Activated T-cell treated with anti-CD3 and anti-CD28 coated beads, Interleukin-2, amount 50 U/mL, for 72 hours (primary cell): Measurements from ENCODE around the gene RER1. TPM values are rescaled to one million over a fixed set of nuclear protein-coding genes. Genes with fewer than 3 reads are reported as not detected.
"Not testable (repeated sequence)": the region's sequence is repeated elsewhere in the genome, so short reads cannot be mapped to it uniquely, and the experiment has no call there.

Experiments
- ATAC-seq, 2 donors: fragments of 150-1000 bp; cut with Tn5 transposase; replicated peaks in 1 of 2; 2 replicates each; pipeline ENCODE4 v1.10.0; 2021; ENCODE audit warnings: moderate library complexity in 2 of 2, mild to moderate bottlenecking in 1 of 2
- DNase-seq, 2 donors: peaks; one replicate each; pipeline ENCODE4 v3.0.0; 2021 to 2022; ENCODE audit warnings: mixed read lengths in 1 of 2
- H3K27ac Mint-ChIP-seq: one replicate; pipeline ENCODE4 v1.8.0; 2022; ENCODE audit warnings: mild to moderate bottlenecking, moderate library complexity, mixed read lengths
- H3K27me3 Mint-ChIP-seq: one replicate; pipeline ENCODE4 v1.8.0; 2022; ENCODE audit warnings: low read depth, mixed read lengths
- H3K36me3 Mint-ChIP-seq, 2 donors: one replicate each; pipeline ENCODE4 v1.8.0; 2022; ENCODE audit warnings: mixed read lengths in 2 of 2, mild to moderate bottlenecking in 1 of 2; ENCODE audit not compliant: insufficient read depth in 2 of 2
- H3K4me1 Mint-ChIP-seq: one replicate; pipeline ENCODE4 v1.8.0; 2022; ENCODE audit warnings: low read depth, mixed read lengths
- H3K4me3 Mint-ChIP-seq, 2 donors: one replicate each; pipeline ENCODE4 v1.8.0; 2022; ENCODE audit warnings: mild to moderate bottlenecking in 2 of 2, mixed read lengths in 2 of 2, moderate library complexity in 2 of 2
- H3K9me3 Mint-ChIP-seq, 2 donors: one replicate each; pipeline ENCODE4 v1.8.0; 2022; ENCODE audit warnings: mixed read lengths in 2 of 2
- total RNA-seq, 2 donors: library from RNA; stranded (reverse); gene quantifications; one replicate each; pipeline ENCODE4 v1.2.3, GENCODE V29; 2022

The RER1 gene
- total RNA-seq, 2 donors from 2014 or later = 160 to 166 TPM

- Mint-ChIP-seq H3K4me3 (no peak overlapping the region), H3K36me3 (peaks cover 0 to 1% of the 10 kb centered on the region in 2 donors), H3K4me1 (no peaks in the 10 kb centered on the region), H3K27me3 (no peaks in the 10 kb centered on the region), H3K9me3 (no peaks in the 10 kb centered on the region), H3K27ac (no peak overlapping the region)
- no peak for ATAC-seq
- no peak for DNase-seq
These were observed 39.5 kb downstream of the RER1 start for GRCh38 chr1:2431103-2431502.

DNA sequence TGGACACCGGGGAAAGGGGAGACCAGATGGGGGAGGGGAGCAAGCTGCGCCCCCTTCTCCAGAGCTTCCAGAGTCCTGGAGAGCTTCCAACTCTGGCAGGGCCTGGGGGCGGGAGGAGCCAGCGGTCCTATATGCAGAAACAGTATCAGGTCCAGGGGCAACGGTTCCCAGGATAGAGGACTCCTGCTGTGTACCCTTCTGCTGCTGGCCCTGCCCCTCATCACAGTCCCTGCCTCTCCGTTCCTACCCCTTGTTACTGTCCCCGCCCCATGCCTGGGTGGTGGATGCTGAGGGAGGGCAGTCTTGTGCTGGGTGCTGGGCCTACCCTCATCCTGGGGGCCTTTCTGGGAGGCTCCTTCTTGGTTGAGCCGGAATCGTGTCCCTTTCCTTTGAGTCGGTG is 39.9 kb downstream of the RER1 start:
- no peak overlapping the region for H3K27ac Mint-ChIP-seq
- no peaks in the 10 kb centered on the region for H3K9me3 Mint-ChIP-seq
- ATAC-seq = no peak
- no peaks in the 10 kb centered on the region for H3K4me1 Mint-ChIP-seq
- DNase-seq = no peak
- H3K27me3 Mint-ChIP-seq = no peaks in the 10 kb centered on the region
- no peak overlapping the region for H3K4me3 Mint-ChIP-seq
- peaks cover 0 to 1% of the 10 kb centered on the region in 2 donors for H3K36me3 Mint-ChIP-seq

- Mint-ChIP-seq H3K27me3 (no peaks in the 10 kb centered on the region), H3K4me1 (no peaks in the 10 kb centered on the region), H3K9me3 (no peaks in the 10 kb centered on the region), H3K27ac (no peak overlapping the region), H3K36me3 (peaks cover 0 to 1% of the 10 kb centered on the region in 2 donors), H3K4me3 (no peak overlapping the region)
- ATAC-seq (no peak), DNase-seq (no peak)
These were observed 40.8 kb downstream of the RER1 start for GRCh38 chr1:2432441-2432844.

DNA sequence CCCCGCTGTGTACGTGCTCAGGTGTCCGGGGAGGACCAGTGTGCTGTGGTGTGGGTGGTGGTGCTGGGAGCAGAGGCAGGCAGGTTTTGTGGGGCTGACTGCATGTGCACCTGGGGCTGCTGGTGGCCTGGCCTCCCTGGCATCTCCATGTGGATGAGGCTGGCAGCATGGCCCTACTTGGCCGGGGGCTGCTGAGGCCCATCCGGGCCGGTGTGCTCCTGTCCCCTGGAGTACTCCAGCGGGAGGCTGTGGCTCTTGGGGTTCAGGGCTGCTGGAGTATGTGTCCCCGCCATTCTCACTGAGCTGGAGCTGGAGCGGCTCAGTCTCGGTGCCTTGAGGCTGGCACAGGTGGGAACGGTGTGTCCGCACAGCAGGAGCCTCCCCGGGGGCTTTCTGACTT is 41.6 kb downstream of the RER1 start:
- H3K36me3 Mint-ChIP-seq = peaks cover 0 to 1% of the 10 kb centered on the region in 2 donors
- no peaks in the 10 kb centered on the region for H3K4me1 Mint-ChIP-seq
- DNase-seq (no peak), ATAC-seq (no peak)
- H3K27ac Mint-ChIP-seq = no peak overlapping the region
- H3K4me3 Mint-ChIP-seq = no peak overlapping the region
- no peaks in the 10 kb centered on the region for H3K27me3 Mint-ChIP-seq
- no peaks in the 10 kb centered on the region for H3K9me3 Mint-ChIP-seq

GRCh38 chr1:2433936-2434655 is 42.5 kb downstream of the RER1 start:
- H3K4me3 Mint-ChIP-seq = no peak overlapping the region
- H3K9me3 Mint-ChIP-seq = no peaks in the 10 kb centered on the region
- no peak overlapping the region for H3K27ac Mint-ChIP-seq
- DNase-seq = no peak
- no peaks in the 10 kb centered on the region for H3K4me1 Mint-ChIP-seq
- ATAC-seq = no peak
- H3K36me3 Mint-ChIP-seq = peaks cover 0 to 1% of the 10 kb centered on the region in 2 donors
- H3K27me3 Mint-ChIP-seq = no peaks in the 10 kb centered on the region

DNA sequence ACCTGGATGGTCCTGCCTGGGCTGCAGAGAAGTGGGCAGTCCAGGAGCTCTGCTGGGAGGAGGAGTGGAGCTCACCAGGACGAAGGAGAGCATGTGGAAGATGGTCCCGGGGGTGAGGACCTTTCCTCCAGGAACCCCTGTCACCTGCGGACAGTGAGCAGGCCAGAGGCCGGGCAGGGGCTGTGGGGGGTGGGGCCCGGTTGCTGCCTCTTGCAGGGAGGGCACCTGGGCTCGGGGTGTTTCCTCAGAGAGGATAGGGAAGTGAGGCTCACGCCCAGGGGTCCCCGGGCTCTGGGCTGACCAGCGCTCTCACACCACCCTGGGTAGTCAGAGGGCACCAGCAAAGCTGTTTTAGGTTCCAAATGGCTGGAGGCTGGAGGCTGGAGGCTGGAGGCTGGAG is 43.5 kb downstream of the RER1 start:
- Mint-ChIP-seq H3K36me3 (peaks cover 0 to 1% of the 10 kb centered on the region in 2 donors), H3K27ac (no peak overlapping the region), H3K27me3 (no peaks in the 10 kb centered on the region), H3K4me3 (no peak overlapping the region), H3K9me3 (no peaks in the 10 kb centered on the region), H3K4me1 (no peaks in the 10 kb centered on the region)
- ATAC-seq = no peak
- DNase-seq = no peak

GRCh38 chr1:2435746-2436355 is 44.2 kb downstream of the RER1 start:
- no peaks in the 10 kb centered on the region for H3K9me3 Mint-ChIP-seq
- no peak overlapping the region for H3K4me3 Mint-ChIP-seq
- DNase-seq (no peak), ATAC-seq (no peak)
- H3K27ac Mint-ChIP-seq = no peak overlapping the region
- no peaks in the 10 kb centered on the region for H3K27me3 Mint-ChIP-seq
- no peaks in the 10 kb centered on the region for H3K4me1 Mint-ChIP-seq
- H3K36me3 Mint-ChIP-seq = peaks cover 0 to under 1% of the 10 kb centered on the region in 2 donors

DNA sequence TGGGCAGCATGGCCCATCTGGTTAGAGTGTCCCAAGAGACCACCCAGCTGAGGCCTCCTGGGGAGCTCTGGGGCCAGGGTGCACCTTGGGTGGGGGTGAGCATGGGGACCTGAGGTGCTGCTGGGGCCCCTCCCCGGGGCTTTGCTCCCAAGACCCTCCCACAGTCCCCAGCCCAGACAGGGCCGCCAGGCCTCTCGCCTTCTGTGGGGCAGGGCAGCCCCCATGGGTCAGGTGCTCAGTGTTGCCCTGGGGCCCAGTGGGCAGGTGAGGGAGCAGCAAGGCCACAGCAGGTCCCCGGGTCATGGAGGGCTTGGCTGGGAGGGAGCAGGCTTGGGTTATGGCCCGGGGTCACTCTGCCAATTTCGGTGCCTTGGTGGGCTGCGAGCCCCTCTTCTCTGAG is 45.2 kb downstream of the RER1 start:
- DNase-seq = no peak
- Mint-ChIP-seq H3K27me3 (no peaks in the 10 kb centered on the region), H3K4me1 (no peaks in the 10 kb centered on the region), H3K9me3 (no peaks in the 10 kb centered on the region), H3K36me3 (no peaks in the 10 kb centered on the region), H3K27ac (no peak overlapping the region), H3K4me3 (no peak overlapping the region)
- ATAC-seq = no peak

DNA sequence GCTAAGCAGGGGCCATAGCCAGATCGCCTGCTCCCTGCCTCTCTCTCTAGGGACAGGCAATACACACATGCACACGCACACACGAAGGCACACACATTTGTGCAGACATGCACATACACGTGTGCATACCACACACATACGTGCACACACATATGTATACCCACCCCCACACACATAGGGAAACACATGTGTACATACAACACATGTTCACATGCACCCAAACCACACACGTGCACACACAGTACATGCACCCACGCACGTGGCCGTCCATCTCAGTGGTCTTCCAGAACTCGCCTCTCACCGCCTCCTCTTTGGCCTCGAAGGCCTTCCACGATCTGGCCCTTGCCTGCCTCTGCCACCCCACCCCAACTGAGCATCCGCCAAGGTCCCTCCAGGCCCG is 46.0 kb downstream of the RER1 start:
- Mint-ChIP-seq H3K27ac (no peak overlapping the region), H3K36me3 (no peaks in the 10 kb centered on the region), H3K4me3 (no peak overlapping the region), H3K4me1 (no peaks in the 10 kb centered on the region), H3K27me3 (peaks cover 2% of the 10 kb centered on the region), H3K9me3 (no peaks in the 10 kb centered on the region)
- DNase-seq = no peak
- ATAC-seq = no peak

DNA sequence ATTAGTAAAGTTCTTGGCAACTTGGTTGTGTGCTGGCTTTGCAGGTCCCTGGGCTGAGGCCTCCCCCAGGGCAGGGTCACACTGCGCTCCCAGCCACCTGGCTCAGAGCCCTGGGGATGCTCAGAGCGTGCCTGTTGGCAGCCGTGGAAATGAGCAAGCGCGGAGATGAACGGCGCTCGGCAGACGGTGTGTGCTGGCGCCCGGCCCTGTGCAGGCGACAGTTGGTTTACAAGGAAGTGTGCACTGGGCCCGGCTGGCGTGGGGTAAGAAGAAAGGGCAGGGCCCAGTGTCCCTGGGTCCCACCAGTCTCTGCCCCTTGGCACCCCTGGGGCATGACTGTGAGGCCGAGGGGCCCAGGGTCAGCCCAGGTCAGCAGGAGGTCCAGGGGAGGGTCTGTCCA is 46.4 kb downstream of the RER1 start:
- Mint-ChIP-seq H3K36me3 (no peaks in the 10 kb centered on the region), H3K4me3 (no peak overlapping the region), H3K9me3 (no peaks in the 10 kb centered on the region), H3K4me1 (no peaks in the 10 kb centered on the region), H3K27ac (no peak overlapping the region), H3K27me3 (peaks cover 6% of the 10 kb centered on the region)
- ATAC-seq (no peak), DNase-seq (no peak)

- H3K27ac Mint-ChIP-seq = no peak overlapping the region
- H3K36me3 Mint-ChIP-seq = no peaks in the 10 kb centered on the region
- no peak for ATAC-seq
- peaks cover 6% of the 10 kb centered on the region for H3K27me3 Mint-ChIP-seq
- no peaks in the 10 kb centered on the region for H3K4me1 Mint-ChIP-seq
- no peaks in the 10 kb centered on the region for H3K9me3 Mint-ChIP-seq
- DNase-seq = no peak
- H3K4me3 Mint-ChIP-seq = no peak overlapping the region
These were observed 47.0 kb downstream of the RER1 start for GRCh38 chr1:2438641-2439040.

- Mint-ChIP-seq H3K9me3 (no peaks in the 10 kb centered on the region), H3K4me3 (no peak overlapping the region), H3K36me3 (no peaks in the 10 kb centered on the region), H3K4me1 (no peaks in the 10 kb centered on the region), H3K27me3 (peaks cover 6% of the 10 kb centered on the region), H3K27ac (no peak overlapping the region)
- ATAC-seq = no peak
- DNase-seq = no peak
These were observed 47.7 kb downstream of the RER1 start for GRCh38 chr1:2439369-2439768.

GRCh38 chr1:2440346-2440745 is 48.7 kb downstream of the RER1 start:
- not testable (repeated sequence) for H3K27ac Mint-ChIP-seq, H3K9me3 Mint-ChIP-seq, ATAC-seq, H3K36me3 Mint-ChIP-seq, DNase-seq, H3K4me3 Mint-ChIP-seq, H3K4me1 Mint-ChIP-seq
- H3K27me3 Mint-ChIP-seq = peaks cover 14% of the 10 kb centered on the region

DNA sequence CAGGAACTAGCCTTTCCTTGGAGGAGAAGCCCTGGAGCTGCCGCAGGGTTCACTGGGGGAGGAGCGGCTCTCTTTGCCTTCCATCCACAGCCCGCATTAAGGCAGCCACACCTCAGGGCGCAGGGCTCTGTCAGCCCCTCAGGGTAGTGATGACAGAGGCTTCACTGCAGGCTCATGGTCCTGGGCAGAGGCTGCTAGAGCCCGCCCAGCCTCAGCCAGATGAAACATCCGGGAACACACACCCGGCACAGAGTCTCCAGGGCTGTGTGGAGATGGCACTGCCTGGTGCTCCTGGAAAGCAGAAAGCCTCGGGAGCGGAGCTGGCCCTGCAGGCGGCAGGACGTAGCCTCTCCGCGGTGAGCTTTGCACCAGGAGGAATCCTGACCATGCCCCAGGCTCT is 50.1 kb downstream of the RER1 start:
- DNase-seq (no peak), ATAC-seq (no peak)
- H3K36me3 Mint-ChIP-seq = no peaks in the 10 kb centered on the region
- H3K27ac Mint-ChIP-seq = no peak overlapping the region
- no peak overlapping the region for H3K4me3 Mint-ChIP-seq
- H3K4me1 Mint-ChIP-seq = no peaks in the 10 kb centered on the region
- H3K27me3 Mint-ChIP-seq = peaks cover 14% of the 10 kb centered on the region
- no peaks in the 10 kb centered on the region for H3K9me3 Mint-ChIP-seq
